GM12878 (cell line): ENCODE data around the gene HABP2. TPM values are rescaled to one million over a fixed set of nuclear protein-coding genes. Genes with fewer than 3 reads are reported as not detected.

Experiments
- ATAC-seq: fragments of 200-7000 bp; cut with Tn5 transposase; 3 replicates; pipeline ENCODE4 v1.9.1; 2020; ENCODE audit warnings: mild to moderate bottlenecking, moderate library complexity
- BruUV-seq: library from RNA; stranded (reverse); fragments of 400-500 nt; replicated peaks from 2 replicates; lab custom pipeline; 2021; lab: Mats Ljungman, UMichigan
- CTCF ChIA-PET: fragments of 300-600 bp; sonication (Branson Sonifier 250); formaldehyde crosslinking; extraction: SDS; loops from one replicate; lab custom pipeline; 2021; ENCODE audit warnings: inconsistent platforms; lab: Yijun Ruan, JAX
- POLR2A ChIA-PET: fragments of 350-600 bp; formaldehyde crosslinking; extraction: SDS; loops from one replicate; lab custom pipeline; 2021; ENCODE audit warnings: inconsistent platforms; lab: Charles Lee
- RAD21 ChIA-PET: fragments of 300-600 bp; sonication (Branson Sonifier 250); formaldehyde crosslinking; loops from one replicate; lab custom pipeline; 2023; ENCODE audit warnings: antibody characterized with exemption; ENCODE audit not compliant: unreplicated experiment; lab: Charles Lee
- SMC1A ChIA-PET: fragments of 300-600 bp; sonication (Branson Sonifier 250); formaldehyde crosslinking; loops from one replicate; lab custom pipeline; 2023; ENCODE audit not compliant: unreplicated experiment, uncharacterized antibody; lab: Charles Lee
- DNase-seq: peaks from one replicate; pipeline ENCODE4 v3.0.0-alpha.2; 2011; ENCODE audit warnings: low read depth, low spot score
- FAIRE-seq: peaks from 3 replicates; lab custom pipeline; 2011; peaks lifted over from hg19 to GRCh38; lab: Jason Lieb, UNC
- H2AFZ ChIP-seq: 2 replicates; pipeline ENCODE4 v1.6.0; 2011; ENCODE audit warnings: low read depth, low read length, control low read depth; ENCODE audit not compliant: control insufficient read depth
- H3K27ac ChIP-seq: 2 replicates; pipeline ENCODE4 v1.5.1; 2011; ENCODE audit warnings: control low read depth; ENCODE audit not compliant: control insufficient read depth, insufficient read depth
- H3K27me3 ChIP-seq, 2 experiments: replicated peaks in 1 of 2; 2 replicates each; pipeline versions ENCODE4 v1.6.0 to v1.6.1; 2011; ENCODE audit warnings: low read length in 1 of 2; ENCODE audit not compliant: control insufficient read depth in 2 of 2, insufficient read depth in 2 of 2
- H3K36me3 ChIP-seq, 2 experiments: 2 replicates each; pipeline ENCODE4 v1.5.1; 2011; ENCODE audit warnings: low read length in 1 of 2; ENCODE audit not compliant: control insufficient read depth in 2 of 2, insufficient read depth in 2 of 2
- H3K4me1 ChIP-seq: 2 replicates; pipeline ENCODE4 v1.6.1; 2011; ENCODE audit warnings: mild to moderate bottlenecking, low read length, moderate library complexity, mixed read lengths; ENCODE audit not compliant: control insufficient read depth, insufficient read depth
- H3K4me2 ChIP-seq: 2 replicates; pipeline ENCODE4 v1.6.0; 2011; ENCODE audit warnings: control low read depth; ENCODE audit not compliant: control insufficient read depth, insufficient read depth
- H3K4me3 ChIP-seq: fragments of 200-600 bp; sonication (generic); 2 replicates; pipeline ENCODE4 v1.5.1; 2016
- H3K79me2 ChIP-seq: 2 replicates; pipeline ENCODE4 v1.6.0; 2011; ENCODE audit warnings: low read length; ENCODE audit not compliant: control insufficient read depth, insufficient read depth
- H3K9ac ChIP-seq: 2 replicates; pipeline ENCODE4 v1.8.0; 2011; ENCODE audit warnings: low read length, control low read depth, mixed read lengths; ENCODE audit not compliant: control insufficient read depth, insufficient read depth
- H3K9me3 ChIP-seq: replicated peaks from 3 replicates; pipeline ENCODE4 v1.5.1; 2011; ENCODE audit warnings: mild to moderate bottlenecking, low read length; ENCODE audit not compliant: control insufficient read depth, insufficient read depth
- H4K20me1 ChIP-seq: 2 replicates; pipeline ENCODE4 v1.6.0; 2011; ENCODE audit not compliant: control insufficient read depth, insufficient read depth
- ASH2L ChIP-seq: fragments of 300-600, 200-600 bp; sonication (generic); IDR thresholded peaks from 2 replicates; pipeline ENCODE4 v1.6.1; 2017; ENCODE audit warnings: low read depth, mild to moderate bottlenecking, borderline replicate concordance
- CREB1 ChIP-seq: IDR thresholded peaks from 2 replicates; pipeline ENCODE4 v1.6.1; 2012; ENCODE audit warnings: low read depth, mild to moderate bottlenecking, inconsistent platforms
- ETV6 ChIP-seq, 2 experiments: fragments of 450-650 bp in 1 of 2; IDR thresholded peaks in 1 of 2; conservative IDR thresholded peaks in 1 of 2; 2 replicates each; pipeline ENCODE4 v1.6.1; 2014; ENCODE audit warnings: antibody characterized with exemption in 1 of 2, borderline replicate concordance in 1 of 2, low read depth in 1 of 2, mild to moderate bottlenecking in 1 of 2, moderate library complexity in 1 of 2
- HDGF ChIP-seq: fragments of 450-650 bp; IDR thresholded peaks from 2 replicates; pipeline ENCODE4 v1.6.1; 2016; ENCODE audit warnings: antibody characterized with exemption
- NFYB ChIP-seq: IDR thresholded peaks from 2 replicates; pipeline ENCODE4 v1.6.1; 2011; ENCODE audit warnings: low read depth, mild to moderate bottlenecking, low read length, improper control_type of control experiment, moderate library complexity; ENCODE audit not compliant: insufficient read depth
- PAX8 ChIP-seq: fragments of 450-650 bp; IDR thresholded peaks from 2 replicates; pipeline ENCODE4 v1.6.1; 2017; ENCODE audit warnings: mild to moderate bottlenecking, moderate library complexity
- RAD51 ChIP-seq: fragments of 450-650 bp; IDR thresholded peaks from 2 replicates; pipeline ENCODE4 v1.6.1; 2016; ENCODE audit warnings: moderate library complexity, mild to moderate bottlenecking, inconsistent platforms
- RBBP5 ChIP-seq: fragments of 200-600 bp; sonication (generic); conservative IDR thresholded peaks from 2 replicates; pipeline ENCODE4 v1.6.1; 2016
- SIN3A ChIP-seq: IDR thresholded peaks from 2 replicates; pipeline ENCODE4 v1.6.1; 2012; ENCODE audit warnings: low read depth, low read length, improper control_type of control experiment
- SMAD1 ChIP-seq: fragments of 450-650 bp; IDR thresholded peaks from 2 replicates; pipeline ENCODE4 v1.6.1; 2018; ENCODE audit warnings: mild to moderate bottlenecking, low read depth; ENCODE audit not compliant: partially characterized antibody
- SUPT20H ChIP-seq: IDR thresholded peaks from 2 replicates; pipeline ENCODE4 v1.6.1; 2011; ENCODE audit warnings: low read depth, mild to moderate bottlenecking, low read length, moderate library complexity, borderline replicate concordance; ENCODE audit not compliant: control insufficient read depth
- WRNIP1 ChIP-seq: IDR thresholded peaks from 2 replicates; pipeline ENCODE4 v1.6.1; 2011; ENCODE audit warnings: low read depth, low read length, improper control_type of control experiment, borderline replicate concordance
- WGBS: methylation state at CpG from one replicate; pipeline ENCODE4 v1.1.6; 2016; ENCODE audit warnings: low lambda C conversion rate; ENCODE audit not compliant: insufficient replicate concordance, insufficient coverage; ENCODE audit errors: missing lambda C conversion rate; 5-methylcytosine and 5-hydroxymethylcytosine counted together
- in situ Hi-C: fragments of 300-500 bp; cut with MboI; formaldehyde crosslinking; loops from 9 replicates; pipeline ENCODE4 v1.14.3; 2018; ENCODE audit warnings: mixed read lengths
- intact Hi-C: fragments of 100-400 bp; cut with micrococcal nuclease; formaldehyde crosslinking; loops from one replicate; pipeline ENCODE4 v1.14.2; 2022; ENCODE audit not compliant: unreplicated experiment
- polyA plus RNA-seq, 11 experiments: library from polyadenylated mRNA; depleted of rRNA in 4 of 11; unstranded in 6 of 11; stranded (reverse) in 5 of 11; fragments of >200 nt; fragmentation: Nextera tagmentation in 4 of 11; fragmentation: Illumina TruSeq in 1 of 11; extraction: Ambion mirVana in 4 of 11; extraction: Trizol in 1 of 11; gene quantifications; 1 replicate in 1 of 11; 2 replicates in 10 of 11; pipeline versions ENCODE4 v1.2.1 to v1.2.3, GENCODE V29; 2011 to 2016; ENCODE audit warnings: inconsistent platforms in 2 of 11, missing spikeins in 2 of 11, low read depth in 1 of 11
- total RNA-seq, 4 experiments: library from RNA; depleted of rRNA in 3 of 4; stranded (reverse); fragments of >200 nt in 3 of 4; fragmentation: Illumina TruSeq in 1 of 4; extraction: Trizol in 1 of 4; gene quantifications; 2 replicates each; pipeline versions ENCODE4 v1.2.1 to v1.2.3, GENCODE V29; 2013 to 2021
- TF ChIP-seq, protein P1 (sequence below): fragments of 450-650 bp; IDR thresholded peaks from 2 replicates; pipeline ENCODE4 v1.6.1; 2018; ENCODE audit warnings: borderline replicate concordance, mild to moderate bottlenecking; ENCODE audit not compliant: partially characterized antibody

The HABP2 gene
- total and polyA plus RNA-seq, 10 of the 15 experiments (the other 5 are each of a cell fraction or from before 2014, with no cell fraction given), result 0.13 TPM; not detected in 9

DNA sequence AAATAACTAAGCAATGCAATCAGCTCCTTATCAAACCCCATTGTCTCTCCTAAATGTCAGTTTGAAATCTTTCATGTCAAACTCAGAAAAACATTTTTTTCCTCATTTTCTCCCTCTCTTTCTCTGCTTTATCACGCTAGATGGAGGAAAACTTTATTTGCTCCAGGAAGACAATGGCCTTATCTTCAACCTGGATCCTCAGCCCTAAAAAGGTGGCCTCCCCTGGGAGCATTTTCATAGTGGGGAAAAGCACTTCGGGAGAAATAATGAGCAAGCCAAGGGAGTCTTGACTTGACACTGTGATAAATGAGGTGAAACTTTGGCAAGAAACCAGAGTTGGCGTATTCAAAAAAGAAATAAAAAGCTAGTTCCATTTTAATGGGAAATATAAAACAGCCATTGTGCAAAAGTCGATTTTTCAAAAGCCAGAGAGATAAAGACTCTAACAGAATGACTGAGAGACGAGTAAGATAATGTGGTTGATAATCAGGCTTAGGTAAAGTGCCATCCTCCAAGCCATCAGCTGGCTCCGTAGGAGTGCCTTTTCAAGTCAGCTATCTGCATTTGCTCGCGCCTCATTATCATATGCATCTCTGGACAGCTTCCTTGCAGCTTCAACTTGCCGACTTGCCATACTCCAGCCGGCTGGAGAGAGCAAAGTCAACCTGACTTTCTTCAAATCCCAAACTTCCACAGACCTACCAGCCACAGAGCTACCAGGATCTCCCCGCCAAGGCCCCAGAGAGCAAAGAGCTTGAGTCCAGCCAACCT lies 19.9 kb downstream of the HABP2 start:
- ATAC-seq, result no peak
- BruUV-seq, result no TSS peak
- TF ChIP-seq ETV6 (conservative IDR thresholded peaks at IDR 0.05 in 1 of 2, IDR thresholded peaks at IDR 0.05 in 1 of 2; ENCODE audit: borderline replicate concordance in 1 of 2, low read depth in 1 of 2) (no peak), RBBP5 (no peak), SUPT20H (no peak), SMAD1 (no peak), NFYB (no peak), ASH2L (no peak), CREB1 (no peak), WRNIP1 (no peak), RAD51 (no peak), HDGF (no peak), SIN3A (no peak), PAX8 (no peak)
- TF ChIP-seq, protein P1, sequence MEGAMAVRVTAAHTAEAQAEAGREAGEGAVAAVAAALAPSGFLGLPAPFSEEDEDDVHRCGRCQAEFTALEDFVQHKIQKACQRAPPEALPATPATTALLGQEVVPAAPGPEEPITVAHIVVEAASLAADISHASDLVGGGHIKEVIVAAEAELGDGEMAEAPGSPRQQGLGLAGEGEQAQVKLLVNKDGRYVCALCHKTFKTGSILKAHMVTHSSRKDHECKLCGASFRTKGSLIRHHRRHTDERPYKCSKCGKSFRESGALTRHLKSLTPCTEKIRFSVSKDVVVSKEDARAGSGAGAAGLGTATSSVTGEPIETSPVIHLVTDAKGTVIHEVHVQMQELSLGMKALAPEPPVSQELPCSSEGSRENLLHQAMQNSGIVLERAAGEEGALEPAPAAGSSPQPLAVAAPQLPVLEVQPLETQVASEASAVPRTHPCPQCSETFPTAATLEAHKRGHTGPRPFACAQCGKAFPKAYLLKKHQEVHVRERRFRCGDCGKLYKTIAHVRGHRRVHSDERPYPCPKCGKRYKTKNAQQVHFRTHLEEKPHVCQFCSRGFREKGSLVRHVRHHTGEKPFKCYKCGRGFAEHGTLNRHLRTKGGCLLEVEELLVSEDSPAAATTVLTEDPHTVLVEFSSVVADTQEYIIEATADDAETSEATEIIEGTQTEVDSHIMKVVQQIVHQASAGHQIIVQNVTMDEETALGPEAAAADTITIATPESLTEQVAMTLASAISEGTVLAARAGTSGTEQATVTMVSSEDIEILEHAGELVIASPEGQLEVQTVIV, result no peak

More for the DNA sequence above, 19.9 kb downstream of the HABP2 start:
- ChIA-PET RAD21 (no interaction called here), POLR2A (no interaction called here), CTCF (interaction anchor here (1.5 kb wide), 1 partner anchor 9 kb away, joined by 6 read pairs; no protein-coding TSS in a partner anchor), SMC1A (no interaction called here)
- DNase-seq (no peak), FAIRE-seq (no peak)
- in situ Hi-C loops, result no loop called here
- Histone ChIP-seq H4K20me1 (no peaks in the 10 kb centered on the region), H3K27me3 (peaks cover 0 to 3% of the 10 kb centered on the region in 2 experiments; a peak in 2 of 4 replicates), H3K36me3 (no peaks in the 10 kb centered on the region), H3K79me2 (no peaks in the 10 kb centered on the region), H3K9me3 (no peaks in the 10 kb centered on the region), H3K4me1 (no peaks in the 10 kb centered on the region), H3K27ac (no peak overlapping the region), H3K4me3 (no peak overlapping the region), H3K9ac (no peak overlapping the region), H3K4me2 (no peak overlapping the region), H2AFZ (no peak overlapping the region)
- 25% methylated on average over 11 of the region's 11 CpGs for WGBS
- intact Hi-C loops, result no loop called here
